Measurements from ENCODE around the gene ABHD12B. TPM values are rescaled to one million over a fixed set of nuclear protein-coding genes. Genes with fewer than 3 reads are reported as not detected.

Gene ABHD12B
- total RNA-seq, 1 experiment from 2014 or later, result not detected

- intact Hi-C loops (cut with micrococcal nuclease; ENCODE audit: unreplicated experiment), result no loop called here
- Histone ChIP-seq H3K36me3 (ENCODE audit: control insufficient read depth, insufficient read depth, low read length) (no peaks in the 10 kb centered on the region), H3K27me3 (ENCODE audit: control insufficient read depth, insufficient read depth, low read length) (no peaks in the 10 kb centered on the region), H3K27ac (ENCODE audit: low read length) (no peak overlapping the region), H3K9me3 (ENCODE audit: control insufficient read depth, insufficient read depth, low read depth, low read length) (no peaks in the 10 kb centered on the region), H3K4me1 (ENCODE audit: control insufficient read depth, insufficient read depth, low read length) (0 out of 2 replicates have a peak, but pooled peaks cover 3% of the 10 kb centered on the region), H3K4me3 (ENCODE audit: low read depth in 2 of 2, low read length in 2 of 2) (no peak overlapping the region)
- ChIA-PET CTCF (no interaction called here), POLR2A (no interaction called here)
- DNase-seq (ENCODE audit: low read depth, low spot score) (no peak), ATAC-seq (no peak)
- in situ Hi-C loops (cut with HindIII; ENCODE audit: low pct_unique_long_range_greater_than_20kb, low sequenced_read_pairs), result no loop called here
- TF ChIP-seq POLR2AphosphoS5 (IDR thresholded peaks at IDR 0.05; ENCODE audit: low read depth, low read length) (no peak), SIN3A (IDR thresholded peaks at IDR 0.05; ENCODE audit: borderline replicate concordance, insufficient read depth, low read depth, low read length) (no peak), TCF7L2 (IDR thresholded peaks at IDR 0.05; ENCODE audit: low read depth, low read length) (no peak)
- TF ChIP-seq, protein P1, sequence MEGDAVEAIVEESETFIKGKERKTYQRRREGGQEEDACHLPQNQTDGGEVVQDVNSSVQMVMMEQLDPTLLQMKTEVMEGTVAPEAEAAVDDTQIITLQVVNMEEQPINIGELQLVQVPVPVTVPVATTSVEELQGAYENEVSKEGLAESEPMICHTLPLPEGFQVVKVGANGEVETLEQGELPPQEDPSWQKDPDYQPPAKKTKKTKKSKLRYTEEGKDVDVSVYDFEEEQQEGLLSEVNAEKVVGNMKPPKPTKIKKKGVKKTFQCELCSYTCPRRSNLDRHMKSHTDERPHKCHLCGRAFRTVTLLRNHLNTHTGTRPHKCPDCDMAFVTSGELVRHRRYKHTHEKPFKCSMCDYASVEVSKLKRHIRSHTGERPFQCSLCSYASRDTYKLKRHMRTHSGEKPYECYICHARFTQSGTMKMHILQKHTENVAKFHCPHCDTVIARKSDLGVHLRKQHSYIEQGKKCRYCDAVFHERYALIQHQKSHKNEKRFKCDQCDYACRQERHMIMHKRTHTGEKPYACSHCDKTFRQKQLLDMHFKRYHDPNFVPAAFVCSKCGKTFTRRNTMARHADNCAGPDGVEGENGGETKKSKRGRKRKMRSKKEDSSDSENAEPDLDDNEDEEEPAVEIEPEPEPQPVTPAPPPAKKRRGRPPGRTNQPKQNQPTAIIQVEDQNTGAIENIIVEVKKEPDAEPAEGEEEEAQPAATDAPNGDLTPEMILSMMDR (IDR thresholded peaks at IDR 0.05), result no peak
- TF ChIP-seq, protein P2, sequence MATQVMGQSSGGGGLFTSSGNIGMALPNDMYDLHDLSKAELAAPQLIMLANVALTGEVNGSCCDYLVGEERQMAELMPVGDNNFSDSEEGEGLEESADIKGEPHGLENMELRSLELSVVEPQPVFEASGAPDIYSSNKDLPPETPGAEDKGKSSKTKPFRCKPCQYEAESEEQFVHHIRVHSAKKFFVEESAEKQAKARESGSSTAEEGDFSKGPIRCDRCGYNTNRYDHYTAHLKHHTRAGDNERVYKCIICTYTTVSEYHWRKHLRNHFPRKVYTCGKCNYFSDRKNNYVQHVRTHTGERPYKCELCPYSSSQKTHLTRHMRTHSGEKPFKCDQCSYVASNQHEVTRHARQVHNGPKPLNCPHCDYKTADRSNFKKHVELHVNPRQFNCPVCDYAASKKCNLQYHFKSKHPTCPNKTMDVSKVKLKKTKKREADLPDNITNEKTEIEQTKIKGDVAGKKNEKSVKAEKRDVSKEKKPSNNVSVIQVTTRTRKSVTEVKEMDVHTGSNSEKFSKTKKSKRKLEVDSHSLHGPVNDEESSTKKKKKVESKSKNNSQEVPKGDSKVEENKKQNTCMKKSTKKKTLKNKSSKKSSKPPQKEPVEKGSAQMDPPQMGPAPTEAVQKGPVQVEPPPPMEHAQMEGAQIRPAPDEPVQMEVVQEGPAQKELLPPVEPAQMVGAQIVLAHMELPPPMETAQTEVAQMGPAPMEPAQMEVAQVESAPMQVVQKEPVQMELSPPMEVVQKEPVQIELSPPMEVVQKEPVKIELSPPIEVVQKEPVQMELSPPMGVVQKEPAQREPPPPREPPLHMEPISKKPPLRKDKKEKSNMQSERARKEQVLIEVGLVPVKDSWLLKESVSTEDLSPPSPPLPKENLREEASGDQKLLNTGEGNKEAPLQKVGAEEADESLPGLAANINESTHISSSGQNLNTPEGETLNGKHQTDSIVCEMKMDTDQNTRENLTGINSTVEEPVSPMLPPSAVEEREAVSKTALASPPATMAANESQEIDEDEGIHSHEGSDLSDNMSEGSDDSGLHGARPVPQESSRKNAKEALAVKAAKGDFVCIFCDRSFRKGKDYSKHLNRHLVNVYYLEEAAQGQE (IDR thresholded peaks at IDR 0.05; ENCODE audit: insufficient read depth in 1 of 2, low read depth in 2 of 2, low read length in 1 of 2), result no peak
- no TSS peak for BruUV-seq (replicated peaks)
These were observed 35.3 kb upstream of the ABHD12B start for GRCh38 chr14:50836515-50836914.

DNA sequence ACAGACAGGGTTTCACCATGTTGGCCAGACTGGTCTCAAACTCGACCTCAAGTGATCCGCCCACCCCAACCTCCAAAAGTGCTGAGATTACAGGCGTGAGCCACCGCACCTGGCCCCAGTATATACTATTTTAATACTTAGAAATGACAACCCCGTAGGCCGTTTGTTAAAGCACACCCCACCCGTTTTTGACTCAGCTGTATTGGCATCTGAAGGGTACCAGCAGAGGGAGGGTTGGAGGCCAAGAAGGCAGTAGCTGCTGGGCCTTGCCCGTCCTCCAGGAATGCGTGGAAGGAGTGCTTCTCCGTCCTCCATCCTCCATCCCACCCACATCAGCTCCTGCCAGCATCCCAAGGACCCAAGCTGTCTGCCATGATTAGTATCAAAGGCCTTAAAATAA is 34.6 kb upstream of the ABHD12B start:
- ATAC-seq, result no peak
- Histone ChIP-seq H3K27ac (ENCODE audit: low read length) (no peak overlapping the region), H3K27me3 (ENCODE audit: control insufficient read depth, insufficient read depth, low read length) (no peaks in the 10 kb centered on the region), H3K4me1 (ENCODE audit: control insufficient read depth, insufficient read depth, low read length) (no peaks in the 10 kb centered on the region), H3K4me3 (ENCODE audit: low read depth in 2 of 2, low read length in 2 of 2) (no peak overlapping the region), H3K36me3 (ENCODE audit: control insufficient read depth, insufficient read depth, low read length) (no peaks in the 10 kb centered on the region), H3K9me3 (ENCODE audit: control insufficient read depth, insufficient read depth, low read depth, low read length) (no peaks in the 10 kb centered on the region)
- intact Hi-C loops (cut with micrococcal nuclease; ENCODE audit: unreplicated experiment), result no loop called here
- in situ Hi-C loops (cut with HindIII; ENCODE audit: low pct_unique_long_range_greater_than_20kb, low sequenced_read_pairs), result no loop called here
- ChIA-PET CTCF (no interaction called here), POLR2A (no interaction called here)
- TF ChIP-seq, protein P2 (IDR thresholded peaks at IDR 0.05; ENCODE audit: insufficient read depth in 1 of 2, low read depth in 2 of 2, low read length in 1 of 2), result no peak
- TF ChIP-seq POLR2AphosphoS5 (IDR thresholded peaks at IDR 0.05; ENCODE audit: low read depth, low read length) (no peak), SIN3A (IDR thresholded peaks at IDR 0.05; ENCODE audit: borderline replicate concordance, insufficient read depth, low read depth, low read length) (no peak), TCF7L2 (IDR thresholded peaks at IDR 0.05; ENCODE audit: low read depth, low read length) (no peak)
- TF ChIP-seq, protein P1 (IDR thresholded peaks at IDR 0.05), result no peak
- DNase-seq (ENCODE audit: low read depth, low spot score), result no peak
- BruUV-seq (replicated peaks), result no TSS peak

Data from Panc1 (cell line).